ENCODE measurements around the gene CCDC134. TPM values are rescaled to one million over a fixed set of nuclear protein-coding genes. Genes with fewer than 3 reads are reported as not detected.

CCDC134 gene
- total and polyA plus RNA-seq, 2 donors (not counting 3 experiments of a cell fraction or from before 2014, with no cell fraction given), result 4.5 to 8.4 TPM

DNA sequence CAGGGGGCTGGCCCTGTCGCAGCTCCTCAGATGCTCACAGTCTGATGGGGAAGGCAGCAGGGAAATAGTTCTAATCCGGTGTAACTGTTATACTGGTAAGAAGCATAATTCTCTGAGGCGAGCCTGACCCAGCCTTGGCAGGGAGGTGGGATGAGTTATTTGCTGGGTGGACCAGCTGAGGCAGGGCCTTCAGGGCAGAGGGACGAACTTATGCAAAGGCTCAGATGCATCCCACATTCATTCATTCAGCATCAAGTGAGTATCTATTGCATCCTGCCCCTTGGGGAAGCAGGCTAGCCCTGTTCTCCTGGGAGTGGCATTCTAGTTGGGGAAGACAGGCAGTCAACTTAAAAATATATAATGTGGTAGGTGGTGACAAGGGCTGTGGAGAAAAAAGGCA, 18.8 kb downstream of the CCDC134 start:
- no peak overlapping the region for H3K4me3 ChIP-seq (replicated peaks in 1 of 3; ENCODE audit: insufficient read depth in 1 of 3, low read depth in 1 of 3, low read length in 3 of 3)
- intact Hi-C loops (cut with micrococcal nuclease) (no loop called here), dilution Hi-C loops (cut with MboI; ENCODE audit: extremely low pct_ligation_motif_present, low sequenced_read_pairs) (no loop called here)
- H3K9me1 ChIP-seq (replicated peaks; ENCODE audit: control insufficient read depth, extremely low read depth, insufficient read depth, low read length), result no peaks in the 10 kb centered on the region
- no peak overlapping the region for H3K9ac ChIP-seq (replicated peaks; ENCODE audit: extremely low read depth, insufficient read depth, low read length)
- DNase-seq (ENCODE audit: low read depth, low spot score) (no peak), FAIRE-seq (no peak)
- no peak overlapping the region for H2AFZ ChIP-seq (ENCODE audit: low read depth, low read length)
- H3K36me3 ChIP-seq (ENCODE audit: control insufficient read depth in 2 of 2, extremely low read depth in 1 of 2, insufficient read depth in 2 of 2, low read length in 2 of 2), result no peaks in the 10 kb centered on the region
- no peaks in the 10 kb centered on the region for H3K9me3 ChIP-seq (replicated peaks; ENCODE audit: control insufficient read depth, insufficient read depth, low read length)
- no peaks in the 10 kb centered on the region for H3K4me1 ChIP-seq (ENCODE audit: control insufficient read depth, extremely low read depth, insufficient read depth, low read length)
- no peaks in the 10 kb centered on the region for H4K20me1 ChIP-seq (replicated peaks; ENCODE audit: control insufficient read depth, extremely low read depth, insufficient read depth, low read length)
- TF ChIP-seq POLR2A (IDR thresholded peaks at IDR 0.05; ENCODE audit: low read depth, low read length) (no peak), JUN (IDR thresholded peaks at IDR 0.05; ENCODE audit: borderline replicate concordance, insufficient read depth, insufficient read length, low read depth) (no peak), EZH2 (IDR thresholded peaks at IDR 0.05; ENCODE audit: borderline replicate concordance, low read depth, low read length, severe bottlenecking) (no peak), POLR2AphosphoS5 (IDR thresholded peaks at IDR 0.05; ENCODE audit: insufficient read depth, low read depth, low read length) (no peak)
- POLR2A ChIA-PET, result no interaction called here
- H3K27ac ChIP-seq (ENCODE audit: insufficient read depth, low read depth, low read length), result no peak overlapping the region
- no peaks in the 10 kb centered on the region for H3K27me3 ChIP-seq (ENCODE audit: control insufficient read depth in 2 of 2, insufficient read depth in 2 of 2, low read length in 2 of 2)
- no peaks in the 10 kb centered on the region for H3K79me2 ChIP-seq (ENCODE audit: control insufficient read depth, insufficient read depth, low read length)
- H3K4me2 ChIP-seq (ENCODE audit: insufficient read depth, low read length), result no peak overlapping the region
- no TSS peak for BruUV-seq (replicated peaks)
- CTCF ChIA-PET, result interaction anchor here (1.6 to 1.8 kb wide), 2 partner anchors 8 to 72 kb away, joined by 3 to 8 read pairs; no protein-coding TSS in a partner anchor

DNA sequence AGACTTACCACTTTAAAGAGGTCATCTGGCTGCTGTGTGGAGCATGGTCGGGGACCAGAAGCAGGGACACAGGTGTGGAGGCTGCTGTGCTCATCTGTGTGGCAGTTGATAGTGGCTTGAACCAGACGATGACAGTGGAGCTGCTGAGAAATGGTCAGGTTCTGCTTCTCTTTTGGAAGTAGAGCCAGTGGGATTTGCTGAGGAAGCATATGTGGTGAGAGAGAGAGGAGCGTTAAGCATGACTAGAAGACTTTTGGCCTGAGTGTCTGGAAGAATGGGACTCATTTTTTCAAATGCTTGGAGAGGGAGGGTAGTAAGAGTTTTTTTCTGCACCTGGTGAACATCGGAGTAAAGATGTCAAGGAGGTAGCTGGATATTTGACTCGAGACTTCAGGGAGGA, 20.0 kb downstream of the CCDC134 start:
- H3K4me2 ChIP-seq (ENCODE audit: insufficient read depth, low read length), result no peak overlapping the region
- CTCF ChIA-PET, result interaction anchor here (3.2 kb wide), 1 partner anchor 121 kb away, joined by 55 read pairs; no protein-coding TSS in a partner anchor

More for the DNA sequence above, 20.0 kb downstream of the CCDC134 start:
- Histone ChIP-seq H3K4me1 (ENCODE audit: control insufficient read depth, extremely low read depth, insufficient read depth, low read length) (peaks cover 3% of the 10 kb centered on the region), H3K27ac (ENCODE audit: insufficient read depth, low read depth, low read length) (no peak overlapping the region), H3K79me2 (ENCODE audit: control insufficient read depth, insufficient read depth, low read length) (no peaks in the 10 kb centered on the region), H4K20me1 (replicated peaks; ENCODE audit: control insufficient read depth, extremely low read depth, insufficient read depth, low read length) (no peaks in the 10 kb centered on the region), H3K9me1 (replicated peaks; ENCODE audit: control insufficient read depth, extremely low read depth, insufficient read depth, low read length) (no peaks in the 10 kb centered on the region), H2AFZ (ENCODE audit: low read depth, low read length) (no peak overlapping the region), H3K9me3 (replicated peaks; ENCODE audit: control insufficient read depth, insufficient read depth, low read length) (no peaks in the 10 kb centered on the region), H3K4me3 (replicated peaks in 1 of 3; ENCODE audit: insufficient read depth in 1 of 3, low read depth in 1 of 3, low read length in 3 of 3) (no peak overlapping the region), H3K9ac (replicated peaks; ENCODE audit: extremely low read depth, insufficient read depth, low read length) (no peak overlapping the region), H3K36me3 (ENCODE audit: control insufficient read depth in 2 of 2, extremely low read depth in 1 of 2, insufficient read depth in 2 of 2, low read length in 2 of 2) (no peaks in the 10 kb centered on the region), H3K27me3 (ENCODE audit: control insufficient read depth in 2 of 2, insufficient read depth in 2 of 2, low read length in 2 of 2) (no peaks in the 10 kb centered on the region)
- TF ChIP-seq, protein P1, sequence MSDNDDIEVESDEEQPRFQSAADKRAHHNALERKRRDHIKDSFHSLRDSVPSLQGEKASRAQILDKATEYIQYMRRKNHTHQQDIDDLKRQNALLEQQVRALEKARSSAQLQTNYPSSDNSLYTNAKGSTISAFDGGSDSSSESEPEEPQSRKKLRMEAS (IDR thresholded peaks at IDR 0.05; ENCODE audit: insufficient read depth, insufficient read length), result no peak
- TF ChIP-seq EZH2 (IDR thresholded peaks at IDR 0.05; ENCODE audit: borderline replicate concordance, low read depth, low read length, severe bottlenecking) (no peak), FOS (IDR thresholded peaks at IDR 0.05; ENCODE audit: borderline replicate concordance, insufficient read depth, low read length) (no peak), JUN (IDR thresholded peaks at IDR 0.05; ENCODE audit: borderline replicate concordance, insufficient read depth, insufficient read length, low read depth) (no peak), POLR2A (IDR thresholded peaks at IDR 0.05; ENCODE audit: low read depth, low read length) (no peak), GATA2 (IDR thresholded peaks at IDR 0.05; ENCODE audit: insufficient read depth, insufficient read length, low read depth, low read length) (no peak), POLR2AphosphoS5 (IDR thresholded peaks at IDR 0.05; ENCODE audit: insufficient read depth, low read depth, low read length) (no peak), MYC (IDR thresholded peaks at IDR 0.05; ENCODE audit: low read depth, low read length) (no peak)
- TF ChIP-seq, protein P2, sequence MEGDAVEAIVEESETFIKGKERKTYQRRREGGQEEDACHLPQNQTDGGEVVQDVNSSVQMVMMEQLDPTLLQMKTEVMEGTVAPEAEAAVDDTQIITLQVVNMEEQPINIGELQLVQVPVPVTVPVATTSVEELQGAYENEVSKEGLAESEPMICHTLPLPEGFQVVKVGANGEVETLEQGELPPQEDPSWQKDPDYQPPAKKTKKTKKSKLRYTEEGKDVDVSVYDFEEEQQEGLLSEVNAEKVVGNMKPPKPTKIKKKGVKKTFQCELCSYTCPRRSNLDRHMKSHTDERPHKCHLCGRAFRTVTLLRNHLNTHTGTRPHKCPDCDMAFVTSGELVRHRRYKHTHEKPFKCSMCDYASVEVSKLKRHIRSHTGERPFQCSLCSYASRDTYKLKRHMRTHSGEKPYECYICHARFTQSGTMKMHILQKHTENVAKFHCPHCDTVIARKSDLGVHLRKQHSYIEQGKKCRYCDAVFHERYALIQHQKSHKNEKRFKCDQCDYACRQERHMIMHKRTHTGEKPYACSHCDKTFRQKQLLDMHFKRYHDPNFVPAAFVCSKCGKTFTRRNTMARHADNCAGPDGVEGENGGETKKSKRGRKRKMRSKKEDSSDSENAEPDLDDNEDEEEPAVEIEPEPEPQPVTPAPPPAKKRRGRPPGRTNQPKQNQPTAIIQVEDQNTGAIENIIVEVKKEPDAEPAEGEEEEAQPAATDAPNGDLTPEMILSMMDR (IDR thresholded peaks at IDR 0.05; ENCODE audit: extremely low read depth in 1 of 2, insufficient read depth in 1 of 2, low read depth in 1 of 2, low read length in 2 of 2), result no peak
- POLR2A ChIA-PET, result no interaction called here
- FAIRE-seq, result no peak
- dilution Hi-C loops (cut with MboI; ENCODE audit: extremely low pct_ligation_motif_present, low sequenced_read_pairs) (no loop called here), intact Hi-C loops (cut with micrococcal nuclease) (loop anchor here (5.0 kb wide), 1 partner anchor 137 kb away; no protein-coding TSS in a partner anchor)
- DNase-seq (ENCODE audit: low read depth, low spot score), result no peak
- no TSS peak for BruUV-seq (replicated peaks)
